HG02884 (cell line): Measurements from ENCODE around the gene TAF7.
"Not testable (repeated sequence)": the region's sequence is repeated elsewhere in the genome, so short reads cannot be mapped to it uniquely, and the experiment has no call there.

Experiments used
- ATAC-seq: cut with Tn5 transposase; IDR thresholded peaks from one replicate; pipeline ENCODE4 v1.9.1; 2021; ENCODE audit warnings: mild to moderate bottlenecking, moderate library complexity; ENCODE audit not compliant: unreplicated experiment

TAF7 gene, protein sequence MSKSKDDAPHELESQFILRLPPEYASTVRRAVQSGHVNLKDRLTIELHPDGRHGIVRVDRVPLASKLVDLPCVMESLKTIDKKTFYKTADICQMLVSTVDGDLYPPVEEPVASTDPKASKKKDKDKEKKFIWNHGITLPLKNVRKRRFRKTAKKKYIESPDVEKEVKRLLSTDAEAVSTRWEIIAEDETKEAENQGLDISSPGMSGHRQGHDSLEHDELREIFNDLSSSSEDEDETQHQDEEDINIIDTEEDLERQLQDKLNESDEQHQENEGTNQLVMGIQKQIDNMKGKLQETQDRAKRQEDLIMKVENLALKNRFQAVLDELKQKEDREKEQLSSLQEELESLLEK

DNA sequence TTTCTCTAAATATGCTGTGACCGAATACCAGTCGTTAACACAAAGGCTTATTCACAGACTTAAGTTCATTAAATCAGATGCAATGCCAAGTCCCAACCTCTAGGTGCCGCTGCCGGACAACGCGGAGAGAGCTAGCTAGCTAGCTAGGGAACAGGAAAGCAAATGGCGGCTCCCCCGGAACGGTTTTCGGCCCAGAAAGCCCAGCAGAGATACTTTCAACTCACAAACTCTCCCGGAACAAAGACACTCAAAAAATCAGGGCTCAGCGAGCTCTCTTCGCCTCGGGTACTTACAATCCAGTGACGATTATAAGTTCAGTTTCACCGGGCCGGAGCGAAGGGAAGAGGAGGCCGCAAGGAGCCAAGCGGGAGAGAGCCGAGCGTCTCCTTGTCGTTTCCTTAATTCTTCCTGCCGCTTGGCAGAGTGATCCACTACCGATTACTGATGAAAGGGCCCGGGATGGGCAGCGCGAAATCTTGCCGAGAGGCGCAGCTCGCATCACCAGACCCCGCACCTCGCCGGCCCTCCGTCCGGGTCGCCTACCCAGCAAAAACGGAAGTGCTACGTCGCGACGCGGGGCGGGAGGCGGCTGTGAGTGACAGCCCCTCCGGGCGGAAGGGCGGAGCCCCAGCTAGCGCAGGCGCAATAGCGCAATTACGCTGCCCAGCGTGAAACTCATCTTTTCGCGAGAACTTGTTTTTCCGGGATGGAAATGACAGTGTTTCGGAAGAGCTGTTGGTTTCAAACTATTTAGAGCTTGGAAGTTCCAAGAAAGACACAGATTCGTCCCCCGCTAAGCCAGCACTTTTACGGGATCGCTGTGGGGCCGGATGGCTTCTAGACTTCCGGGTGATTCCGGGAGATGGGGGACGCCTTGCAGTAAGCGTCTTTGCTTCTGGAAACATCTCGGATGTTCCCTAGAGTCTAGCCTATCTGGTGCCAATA is at the start of gene TAF7:
Gene TAF7, minus strand, starts transcription at position 560 of the 945 bp plus-strand sequence. CDS start 740 bp downstream, outside the sequence.
- ATAC-seq, result peak; percentile 88

DNA sequence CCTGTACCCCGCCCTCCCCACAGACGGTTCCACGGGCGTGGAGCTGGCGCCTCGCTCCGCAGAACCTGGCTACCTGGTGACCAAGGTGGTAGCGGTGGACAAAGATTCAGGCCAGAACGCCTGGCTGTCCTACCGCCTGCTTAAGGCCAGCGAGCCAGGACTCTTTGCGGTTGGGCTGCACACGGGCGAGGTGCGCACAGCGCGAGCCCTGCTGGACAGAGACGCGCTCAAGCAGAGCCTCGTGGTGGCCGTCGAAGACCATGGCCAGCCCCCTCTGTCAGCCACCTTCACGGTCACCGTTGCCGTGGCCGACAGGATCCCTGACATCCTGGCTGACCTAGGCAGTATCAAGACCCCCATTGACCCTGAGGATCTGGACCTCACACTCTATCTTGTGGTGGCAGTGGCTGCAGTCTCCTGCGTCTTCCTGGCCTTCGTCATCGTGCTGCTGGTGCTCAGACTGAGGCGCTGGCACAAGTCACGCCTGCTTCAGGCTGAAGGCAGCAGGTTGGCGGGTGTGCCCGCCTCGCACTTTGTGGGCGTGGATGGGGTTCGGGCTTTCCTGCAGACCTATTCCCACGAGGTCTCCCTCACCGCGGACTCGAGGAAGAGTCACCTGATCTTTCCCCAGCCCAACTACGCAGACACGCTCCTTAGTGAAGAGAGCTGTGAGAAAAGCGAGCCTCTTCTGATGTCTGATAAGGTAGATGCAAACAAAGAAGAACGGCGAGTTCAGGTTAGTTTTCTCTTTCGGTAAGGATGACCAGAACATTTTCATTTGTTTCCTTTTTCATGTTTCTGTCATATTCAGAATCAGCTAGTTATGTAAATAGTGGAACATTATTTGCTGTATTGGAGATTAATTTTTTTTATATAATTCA is 45.7 kb upstream of the TAF7 start:
- no peak for ATAC-seq

GRCh38 chr5:141363952-141364660 is 43.5 kb upstream of the TAF7 start, which contains the start of gene PCDHGA5:
Gene PCDHGA5 (plus strand): TSS chr5:141364162. CDS start chr5:141364331, 169 bp downstream.
- no peak for ATAC-seq

DNA sequence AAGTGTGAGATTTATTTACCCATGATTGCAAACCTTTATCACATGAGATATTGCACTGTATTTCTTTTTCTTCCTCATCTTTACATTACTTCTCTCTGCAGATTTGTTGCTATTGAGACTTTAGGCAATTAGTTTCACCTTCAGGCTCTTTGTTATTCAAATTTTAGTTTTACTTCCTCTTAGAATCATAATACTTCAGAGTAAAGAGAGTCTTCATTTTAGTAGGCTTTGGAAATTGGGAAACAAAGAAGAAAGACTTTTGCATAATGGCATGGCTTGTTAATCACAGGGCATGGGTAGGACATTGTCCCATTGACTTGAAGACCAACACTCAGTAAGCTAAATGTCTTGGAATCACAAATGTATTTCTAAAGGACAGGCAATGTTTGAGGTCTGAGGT is 42.1 kb upstream of the TAF7 start:
- no peak for ATAC-seq

GRCh38 chr5:141360685-141361084 is 40.1 kb upstream of the TAF7 start:
- ATAC-seq, result no peak

DNA sequence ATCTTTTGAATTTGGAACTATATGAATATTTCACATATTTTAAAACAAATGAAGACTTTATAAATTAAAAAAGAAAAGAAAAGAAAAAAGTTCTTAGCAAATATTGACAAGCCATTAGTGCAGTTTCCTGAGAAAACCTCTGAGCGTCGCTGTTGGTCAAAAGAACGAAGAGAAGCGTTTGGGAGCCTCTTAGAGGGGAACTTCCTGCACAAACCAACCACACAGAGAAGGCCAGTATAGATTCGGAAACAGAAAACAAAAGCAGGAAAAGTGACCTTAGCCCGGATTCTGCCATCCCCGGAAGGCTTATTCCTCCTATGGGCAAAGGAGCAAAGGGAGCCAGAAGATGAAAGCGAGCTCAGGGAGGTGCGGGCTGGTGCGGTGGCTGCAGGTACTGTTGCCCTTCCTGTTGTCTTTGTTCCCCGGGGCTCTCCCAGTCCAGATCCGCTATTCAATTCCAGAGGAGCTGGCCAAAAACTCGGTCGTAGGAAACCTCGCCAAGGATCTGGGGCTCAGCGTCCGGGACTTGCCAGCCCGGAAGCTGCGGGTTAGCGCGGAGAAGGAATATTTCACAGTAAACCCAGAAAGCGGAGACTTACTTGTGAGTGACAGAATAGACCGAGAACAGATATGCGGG is 39.3 kb upstream of the TAF7 start, which contains the start of gene PCDHGB2:
Gene PCDHGB2, plus strand, starts transcription at position 205 of the 637 bp plus-strand sequence. Its CDS starts 142 bp downstream, at position 347.
- no peak for ATAC-seq

GRCh38 chr5:141356950-141357349 is 36.4 kb upstream of the TAF7 start:
- ATAC-seq, result no peak

- no peak for ATAC-seq
Measured at GRCh38 chr5:141356133-141356532, 35.5 kb upstream of the TAF7 start.

DNA sequence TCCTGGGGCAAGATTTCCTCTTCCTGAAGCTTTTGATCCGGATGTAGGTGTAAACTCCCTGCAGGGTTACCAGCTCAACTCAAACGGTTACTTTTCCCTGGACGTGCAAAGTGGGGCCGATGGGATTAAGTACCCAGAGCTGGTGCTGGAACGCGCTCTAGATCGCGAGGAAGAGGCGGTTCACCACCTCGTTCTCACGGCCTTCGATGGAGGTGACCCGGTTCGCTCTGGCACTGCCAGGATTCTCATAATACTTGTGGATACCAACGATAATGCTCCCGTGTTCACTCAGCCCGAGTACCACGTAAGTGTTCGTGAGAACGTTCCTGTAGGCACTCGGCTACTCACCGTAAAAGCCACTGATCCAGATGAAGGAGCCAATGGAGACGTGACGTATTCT is 35.1 kb upstream of the TAF7 start:
- no peak for ATAC-seq

GRCh38 chr5:141354900-141355469 is 34.4 kb upstream of the TAF7 start, which contains the start of gene PCDHGA4:
Gene PCDHGA4 (plus strand): TSS chr5:141355021. CDS start chr5:141355108, 87 bp downstream.
- ATAC-seq, result no peak

GRCh38 chr5:141351591-141351990 is 31.0 kb upstream of the TAF7 start:
- no peak for ATAC-seq

- peak; percentile 73 for ATAC-seq
Measured at GRCh38 chr5:141349917-141350619, 29.5 kb upstream of the TAF7 start, which contains the start of gene PCDHGB1. Gene PCDHGB1 (plus strand): TSS chr5:141350099. CDS start chr5:141350261, 162 bp downstream.

- ATAC-seq, result not testable (repeated sequence)
Measured at GRCh38 chr5:141346017-141346416, 25.4 kb upstream of the TAF7 start.

- ATAC-seq, result no peak
Measured at GRCh38 chr5:141345327-141345726, 24.7 kb upstream of the TAF7 start.

DNA sequence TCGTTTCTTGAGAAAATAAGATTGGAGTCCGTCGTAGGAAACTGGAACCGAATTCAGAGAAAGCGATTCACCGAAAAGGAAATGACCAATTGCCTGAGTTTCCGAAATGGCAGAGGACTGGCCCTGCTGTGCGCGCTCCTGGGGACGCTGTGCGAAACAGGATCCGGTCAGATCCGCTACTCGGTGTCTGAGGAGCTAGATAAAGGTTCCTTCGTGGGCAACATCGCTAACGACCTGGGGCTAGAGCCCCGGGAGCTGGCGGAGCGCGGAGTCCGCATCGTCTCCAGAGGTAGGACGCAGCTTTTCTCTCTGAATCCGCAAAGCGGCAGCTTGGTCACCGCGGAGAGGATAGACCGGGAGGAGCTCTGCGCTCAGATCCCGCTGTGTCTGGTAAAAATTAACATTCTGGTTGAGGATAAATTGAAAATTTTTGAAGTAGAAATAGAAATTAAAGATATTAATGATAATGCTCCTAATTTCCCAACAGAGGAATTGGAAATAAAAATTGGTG is 23.4 kb upstream of the TAF7 start:
- no peak for ATAC-seq

- ATAC-seq, result no peak
Measured at GRCh38 chr5:141343242-141343952, 22.8 kb upstream of the TAF7 start, which contains the start of gene PCDHGA3. Gene PCDHGA3 (plus strand): TSS chr5:141343829. CDS start chr5:141344034, 205 bp downstream.

GRCh38 chr5:141342773-141343172 is 22.2 kb upstream of the TAF7 start:
- ATAC-seq, result no peak
